Measurements from ENCODE around the gene ITFG2. TPM values are rescaled to one million over a fixed set of nuclear protein-coding genes. Genes with fewer than 3 reads are reported as not detected.

The ITFG2 gene
- total and polyA plus RNA-seq, 2 donors from 2014 or later: 23.6 to 48.2 TPM

GRCh38 chr12:2795291-2796186 is 16.9 kb upstream of the ITFG2 start:
- peaks cover 5 to 17% (median 15%) of the 10 kb centered on the region in 3 donors for H3K4me1 ChIP-seq (ENCODE audit: control insufficient read depth in 2 of 3, insufficient read depth in 2 of 3, low read depth in 1 of 3, low read length in 3 of 3)
- no peak for TF ChIP-seq CTCF (IDR thresholded peaks at IDR 0.05; ENCODE audit: borderline replicate concordance, extremely low read depth, insufficient read depth)
- intact Hi-C loops (cut with DNase I): no loop called here

GRCh38 chr12:2796187-2796666 is 16.2 kb upstream of the ITFG2 start:
- H3K9ac ChIP-seq (ENCODE audit: low read length in 3 of 3): peak overlapping the region; percentile 4 to 83 (median 27)
- no peaks in the 10 kb centered on the region for H3K9me3 ChIP-seq (ENCODE audit: control insufficient read depth in 2 of 3, insufficient read depth in 1 of 3, low read length in 3 of 3)
- H3K27ac ChIP-seq (ENCODE audit: low read depth in 2 of 2, low read length in 2 of 2): peak overlapping the region; percentile 79 to 81
- H3K36me3 ChIP-seq (ENCODE audit: control insufficient read depth in 2 of 3, insufficient read depth in 3 of 3, low read length in 3 of 3): peaks cover 19 to 46% (median 37%) of the 10 kb centered on the region in 3 donors
- intact Hi-C loops (cut with DNase I): no loop called here
- FAIRE-seq (no peak), DNase-seq (peak in 2 of 5 donors; percentile 28 to 41)
- peak overlapping the region; percentile 57 to 92 (median 91) for H3K4me3 ChIP-seq (ENCODE audit: low read length in 3 of 3)
- peak; percentile 16 for TF ChIP-seq CTCF (IDR thresholded peaks at IDR 0.05; ENCODE audit: borderline replicate concordance, extremely low read depth, insufficient read depth)
- H3K4me1 ChIP-seq (ENCODE audit: control insufficient read depth in 2 of 3, insufficient read depth in 2 of 3, low read depth in 1 of 3, low read length in 3 of 3): peaks cover 5 to 17% (median 15%) of the 10 kb centered on the region in 3 donors
- no peaks in the 10 kb centered on the region for H3K27me3 ChIP-seq (ENCODE audit: control insufficient read depth, insufficient read depth, low read length)

More at GRCh38 chr12:2795291-2796186, 16.9 kb upstream of the ITFG2 start:
- peak overlapping the region; percentile 80 to 81 for H3K27ac ChIP-seq (ENCODE audit: low read depth in 2 of 2, low read length in 2 of 2)
- peaks cover 18 to 39% (median 30%) of the 10 kb centered on the region in 3 donors for H3K36me3 ChIP-seq (ENCODE audit: control insufficient read depth in 2 of 3, insufficient read depth in 3 of 3, low read length in 3 of 3)
- peak overlapping the region; percentile 4 to 83 (median 27) for H3K9ac ChIP-seq (ENCODE audit: low read length in 3 of 3)
- no peaks in the 10 kb centered on the region for H3K27me3 ChIP-seq (ENCODE audit: control insufficient read depth, insufficient read depth, low read length)
- peak overlapping the region; percentile 57 to 92 (median 91) for H3K4me3 ChIP-seq (ENCODE audit: low read length in 3 of 3)
- FAIRE-seq (no peak), DNase-seq (peak; percentile 69 to 92 (median 83))
- H3K9me3 ChIP-seq (ENCODE audit: control insufficient read depth in 2 of 3, insufficient read depth in 1 of 3, low read length in 3 of 3): no peaks in the 10 kb centered on the region

GRCh38 chr12:2797721-2798418 is 14.6 kb upstream of the ITFG2 start:
- Histone ChIP-seq H3K27ac (ENCODE audit: low read depth in 2 of 2, low read length in 2 of 2) (no peak overlapping the region), H3K4me3 (ENCODE audit: low read length in 3 of 3) (no peak overlapping the region), H3K9me3 (ENCODE audit: control insufficient read depth in 2 of 3, insufficient read depth in 1 of 3, low read length in 3 of 3) (no peaks in the 10 kb centered on the region), H3K36me3 (ENCODE audit: control insufficient read depth in 2 of 3, insufficient read depth in 3 of 3, low read length in 3 of 3) (peaks cover 23 to 60% (median 51%) of the 10 kb centered on the region in 3 donors), H3K27me3 (ENCODE audit: control insufficient read depth, insufficient read depth, low read length) (no peaks in the 10 kb centered on the region), H3K9ac (ENCODE audit: low read length in 3 of 3) (peak overlapping the region in 1 of 3 donors; percentile 39), H3K4me1 (ENCODE audit: control insufficient read depth in 2 of 3, insufficient read depth in 2 of 3, low read depth in 1 of 3, low read length in 3 of 3) (peaks cover 5 to 17% (median 15%) of the 10 kb centered on the region in 3 donors)
- TF ChIP-seq CTCF (IDR thresholded peaks at IDR 0.05; ENCODE audit: borderline replicate concordance, extremely low read depth, insufficient read depth): no peak
- DNase-seq: peak in 1 of 5 donors; percentile 23
- intact Hi-C loops (cut with DNase I): no loop called here
- FAIRE-seq: no peak

Measured in kidney (tissue), 14 donors.